WERI-Rb-1 (cell line): ENCODE measurements around the gene TEX53.

Source experiments
- DNase-seq: peaks from one replicate; pipeline ENCODE4 v3.0.0-alpha.2; 2020
- H3K27ac ChIP-seq: fragments of 250-450 bp; sonication (Bioruptor Pico); 2 replicates; pipeline ENCODE4 v1.5.1; 2020; ENCODE audit warnings: mild to moderate bottlenecking, moderate library complexity
- H3K27me3 ChIP-seq: fragments of 250-450 bp; sonication (Bioruptor Pico); 2 replicates; pipeline ENCODE4 v1.5.1; 2021; ENCODE audit warnings: mild to moderate bottlenecking, low read depth, moderate library complexity; ENCODE audit not compliant: insufficient read depth, severe bottlenecking
- H3K36me3 ChIP-seq: fragments of 250-450 bp; sonication (Bioruptor Pico); 2 replicates; pipeline ENCODE4 v1.5.1; 2020; ENCODE audit warnings: mild to moderate bottlenecking, moderate library complexity
- H3K4me3 ChIP-seq: 2 replicates; pipeline ENCODE4 v1.5.1; 2011; ENCODE audit warnings: low read depth, mild to moderate bottlenecking, control low read depth, low read length
- H3K9me3 ChIP-seq: fragments of 250-450 bp; sonication (Bioruptor Pico); 2 replicates; pipeline ENCODE4 v1.5.1; 2021; ENCODE audit warnings: mild to moderate bottlenecking, moderate library complexity; ENCODE audit not compliant: severe bottlenecking
- CTCF ChIP-seq: IDR thresholded peaks from 2 replicates; pipeline ENCODE4 v1.5.1; 2011; ENCODE audit warnings: low read depth, mild to moderate bottlenecking, control low read depth, inconsistent platforms, low read length

TEX53 gene

GRCh38 chr9:114624677-114625076, 32.9 kb downstream of the TEX53 start:
- H3K4me3 ChIP-seq, result no peak overlapping the region

GRCh38 chr9:114621975-114622609, 35.5 kb downstream of the TEX53 start:
- no peaks in the 10 kb centered on the region for H3K27me3 ChIP-seq
- no peaks in the 10 kb centered on the region for H3K9me3 ChIP-seq
- peaks cover 54% of the 10 kb centered on the region for H3K36me3 ChIP-seq
- no peak overlapping the region for H3K27ac ChIP-seq
- TF ChIP-seq CTCF, result no peak
- H3K4me3 ChIP-seq, result no peak overlapping the region
- no peak for DNase-seq

More at GRCh38 chr9:114624677-114625076, 32.9 kb downstream of the TEX53 start:
- no peaks in the 10 kb centered on the region for H3K9me3 ChIP-seq
- DNase-seq, result no peak
- H3K27me3 ChIP-seq, result no peaks in the 10 kb centered on the region
- peaks cover 57% of the 10 kb centered on the region for H3K36me3 ChIP-seq
- no peak for TF ChIP-seq CTCF
- H3K27ac ChIP-seq, result no peak overlapping the region

GRCh38 chr9:114621561-114621960, 36.0 kb downstream of the TEX53 start:
- Histone ChIP-seq H3K4me3 (no peak overlapping the region), H3K36me3 (peaks cover 50% of the 10 kb centered on the region), H3K27ac (no peak overlapping the region), H3K27me3 (no peaks in the 10 kb centered on the region), H3K9me3 (no peaks in the 10 kb centered on the region)
- no peak for TF ChIP-seq CTCF
- DNase-seq, result no peak

GRCh38 chr9:114619191-114619761, 38.3 kb downstream of the TEX53 start:
- H3K9me3 ChIP-seq, result no peaks in the 10 kb centered on the region
- H3K27me3 ChIP-seq, result no peaks in the 10 kb centered on the region
- no peak for TF ChIP-seq CTCF
- no peak overlapping the region for H3K4me3 ChIP-seq
- peaks cover 44% of the 10 kb centered on the region for H3K36me3 ChIP-seq
- H3K27ac ChIP-seq, result no peak overlapping the region
- DNase-seq, result no peak

- DNase-seq, result no peak
- no peaks in the 10 kb centered on the region for H3K9me3 ChIP-seq
- no peak overlapping the region for H3K27ac ChIP-seq
- H3K27me3 ChIP-seq, result no peaks in the 10 kb centered on the region
- no peak for TF ChIP-seq CTCF
- no peak overlapping the region for H3K4me3 ChIP-seq
- peaks cover 28% of the 10 kb centered on the region for H3K36me3 ChIP-seq
Measured at GRCh38 chr9:114616684-114617520, 40.7 kb downstream of the TEX53 start.
